Lower lobe of right lung (tissue), 2 donors: ENCODE measurements around the gene KBTBD12. TPM values are rescaled to one million over a fixed set of nuclear protein-coding genes. Genes with fewer than 3 reads are reported as not detected.

ENCODE experiments used
- ATAC-seq, 2 donors: fragments of 200-7000 bp; cut with Tn5 transposase; one replicate each; pipeline ENCODE4 v1.9.1; 2020 to 2022; ENCODE audit warnings: mild to moderate bottlenecking in 2 of 2, moderate library complexity in 2 of 2
- DNase-seq: peaks from one replicate; pipeline ENCODE4 v3.0.0-alpha.2; 2020
- H3K27ac ChIP-seq: fragments of 200-600 bp; one replicate; pipeline ENCODE4 v1.8.0; 2022
- H3K27me3 ChIP-seq: fragments of 200-600 bp; one replicate; pipeline ENCODE4 v1.8.0; 2022; ENCODE audit warnings: low read depth
- H3K36me3 ChIP-seq: fragments of 200-600 bp; one replicate; pipeline ENCODE4 v1.8.0; 2022; ENCODE audit warnings: mild to moderate bottlenecking
- H3K4me1 ChIP-seq: fragments of 200-600 bp; one replicate; pipeline ENCODE4 v1.8.0; 2022
- H3K4me3 ChIP-seq: fragments of 200-600 bp; one replicate; pipeline ENCODE4 v1.8.0; 2022; ENCODE audit warnings: mild to moderate bottlenecking
- H3K9me3 ChIP-seq: fragments of 200-600 bp; one replicate; pipeline ENCODE4 v1.8.0; 2022
- CTCF ChIP-seq: fragments of 200-600 bp; IDR thresholded peaks from one replicate; pipeline ENCODE4 v1.8.0; 2022; ENCODE audit warnings: antibody characterized with exemption, mild to moderate bottlenecking
- intact Hi-C: fragments of 100-400 bp; cut with DNase I; formaldehyde crosslinking; loops from one replicate; pipeline ENCODE4 v1.11.0; 2022
- total RNA-seq: library from RNA; stranded (reverse); fragmentation: NEBNext Ultra II Directional; extraction: Animal tissue kit (Norgen Biotek cat#: 25700); gene quantifications from one replicate; pipeline ENCODE4 v1.2.1, GENCODE V29; 2021
- donor health status: DM: no; HTN: yes; CAD: no; lungs with severe emphysema.

The KBTBD12 gene
- total RNA-seq, 1 donor from 2014 or later, result 0.95 TPM

GRCh38 chr3:127991251-127991650, 76.2 kb downstream of the KBTBD12 start:
- TF ChIP-seq CTCF, result no peak
- Histone ChIP-seq H3K36me3 (no peaks in the 10 kb centered on the region), H3K27me3 (no peaks in the 10 kb centered on the region), H3K4me3 (no peak overlapping the region), H3K27ac (no peak overlapping the region), H3K4me1 (no peaks in the 10 kb centered on the region), H3K9me3 (no peaks in the 10 kb centered on the region)
- DNase-seq (no peak), ATAC-seq (no peak)
- intact Hi-C loops, result no loop called here

- no peaks in the 10 kb centered on the region for H3K9me3 ChIP-seq
- H3K4me3 ChIP-seq, result no peak overlapping the region
- H3K27me3 ChIP-seq, result no peaks in the 10 kb centered on the region
- ATAC-seq (no peak), DNase-seq (no peak)
- intact Hi-C loops, result no loop called here
- no peaks in the 10 kb centered on the region for H3K36me3 ChIP-seq
- H3K27ac ChIP-seq, result no peak overlapping the region
- H3K4me1 ChIP-seq, result no peaks in the 10 kb centered on the region
- no peak for TF ChIP-seq CTCF
These were observed 76.6 kb downstream of the KBTBD12 start for GRCh38 chr3:127991681-127992080.

GRCh38 chr3:127992127-127992526, 77.1 kb downstream of the KBTBD12 start:
- Histone ChIP-seq H3K4me1 (no peaks in the 10 kb centered on the region), H3K27me3 (no peaks in the 10 kb centered on the region), H3K27ac (no peak overlapping the region), H3K4me3 (no peak overlapping the region), H3K9me3 (no peaks in the 10 kb centered on the region), H3K36me3 (no peaks in the 10 kb centered on the region)
- DNase-seq (no peak), ATAC-seq (no peak)
- intact Hi-C loops, result no loop called here
- no peak for TF ChIP-seq CTCF

- intact Hi-C loops, result no loop called here
- Histone ChIP-seq H3K27me3 (no peaks in the 10 kb centered on the region), H3K9me3 (no peaks in the 10 kb centered on the region), H3K4me1 (no peaks in the 10 kb centered on the region), H3K36me3 (no peaks in the 10 kb centered on the region), H3K27ac (no peak overlapping the region), H3K4me3 (no peak overlapping the region)
- no peak for TF ChIP-seq CTCF
- DNase-seq (no peak), ATAC-seq (no peak)
These were observed 79.0 kb downstream of the KBTBD12 start for GRCh38 chr3:127994011-127994410.

- no peaks in the 10 kb centered on the region for H3K9me3 ChIP-seq
- TF ChIP-seq CTCF, result no peak
- H3K36me3 ChIP-seq, result no peaks in the 10 kb centered on the region
- H3K4me1 ChIP-seq, result no peaks in the 10 kb centered on the region
- no peak overlapping the region for H3K27ac ChIP-seq
- no peak overlapping the region for H3K4me3 ChIP-seq
- no peak for ATAC-seq
- intact Hi-C loops, result no loop called here
- no peaks in the 10 kb centered on the region for H3K27me3 ChIP-seq
- no peak for DNase-seq
These were observed 82.0 kb downstream of the KBTBD12 start for GRCh38 chr3:127997016-127997415.

GRCh38 chr3:127997961-127998360, 82.9 kb downstream of the KBTBD12 start:
- no peak for TF ChIP-seq CTCF
- intact Hi-C loops, result no loop called here
- Histone ChIP-seq H3K4me1 (no peaks in the 10 kb centered on the region), H3K9me3 (no peaks in the 10 kb centered on the region), H3K27ac (no peak overlapping the region), H3K4me3 (no peak overlapping the region), H3K36me3 (no peaks in the 10 kb centered on the region), H3K27me3 (no peaks in the 10 kb centered on the region)
- ATAC-seq (no peak), DNase-seq (no peak)
